ENCODE results near the gene COL25A1.

COL25A1 gene

DNA sequence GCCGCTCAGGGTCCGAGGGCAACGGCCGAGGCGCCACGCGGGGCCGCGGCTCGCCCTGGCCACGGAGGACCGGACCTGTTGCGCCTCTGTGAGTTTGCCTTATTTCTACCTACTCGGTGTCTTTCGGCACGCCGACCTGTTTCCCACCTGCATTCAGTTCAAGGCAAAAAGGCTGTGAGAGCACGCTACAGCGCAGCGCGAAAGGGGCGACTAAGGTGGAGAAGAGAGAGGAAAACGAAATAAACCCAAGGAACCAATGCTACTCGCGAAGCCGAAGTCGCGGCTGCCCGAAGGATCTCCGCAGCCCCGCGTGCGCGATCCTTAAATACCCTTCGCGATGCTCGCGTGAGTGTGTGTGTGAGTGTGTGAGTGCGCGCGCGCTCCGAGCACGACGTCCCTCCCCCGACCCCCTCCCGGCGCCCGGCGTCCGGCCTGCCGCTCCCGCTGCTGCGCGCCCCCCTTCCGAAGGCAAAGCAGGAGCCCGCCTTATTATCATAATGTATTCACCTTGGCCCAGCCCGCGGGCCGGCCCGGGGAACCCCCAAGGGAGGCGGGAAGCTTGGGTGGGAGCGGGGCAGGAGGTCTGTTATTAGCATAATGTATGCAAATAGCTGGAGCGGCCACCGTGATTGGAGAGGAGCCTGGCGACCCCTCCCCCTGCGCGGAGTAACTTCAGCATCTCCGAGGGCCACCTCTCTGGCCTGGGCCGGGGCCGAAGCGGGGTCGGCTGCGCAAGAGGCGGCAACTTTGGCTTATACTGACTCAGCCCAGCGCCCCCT lies at the start of gene COL25A1:
Gene COL25A1, minus strand, starts transcription at position 298 of the 779 bp plus-strand sequence.
- DNase-seq, result peak; percentile 58

DNA sequence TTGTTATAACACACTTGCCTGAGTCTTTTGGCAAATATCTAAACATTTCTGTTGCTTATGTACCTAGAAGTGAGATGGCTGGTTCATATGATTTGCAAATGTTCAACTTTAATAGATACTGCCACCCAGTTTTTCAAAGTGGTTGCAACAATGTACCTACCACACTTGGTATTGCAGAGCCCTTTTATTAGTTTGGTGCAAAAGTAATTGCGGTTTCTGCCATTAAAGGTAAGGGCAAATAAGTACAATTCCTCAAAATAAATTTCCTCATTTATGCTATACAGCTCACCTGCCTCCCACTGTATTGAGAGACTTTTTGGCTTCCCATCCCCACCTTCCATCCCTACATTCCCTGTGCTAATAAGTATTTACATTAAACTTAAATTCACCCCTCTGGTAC lies 47.7 kb upstream of the COL25A1 start:
- DNase-seq, result no peak

DNA sequence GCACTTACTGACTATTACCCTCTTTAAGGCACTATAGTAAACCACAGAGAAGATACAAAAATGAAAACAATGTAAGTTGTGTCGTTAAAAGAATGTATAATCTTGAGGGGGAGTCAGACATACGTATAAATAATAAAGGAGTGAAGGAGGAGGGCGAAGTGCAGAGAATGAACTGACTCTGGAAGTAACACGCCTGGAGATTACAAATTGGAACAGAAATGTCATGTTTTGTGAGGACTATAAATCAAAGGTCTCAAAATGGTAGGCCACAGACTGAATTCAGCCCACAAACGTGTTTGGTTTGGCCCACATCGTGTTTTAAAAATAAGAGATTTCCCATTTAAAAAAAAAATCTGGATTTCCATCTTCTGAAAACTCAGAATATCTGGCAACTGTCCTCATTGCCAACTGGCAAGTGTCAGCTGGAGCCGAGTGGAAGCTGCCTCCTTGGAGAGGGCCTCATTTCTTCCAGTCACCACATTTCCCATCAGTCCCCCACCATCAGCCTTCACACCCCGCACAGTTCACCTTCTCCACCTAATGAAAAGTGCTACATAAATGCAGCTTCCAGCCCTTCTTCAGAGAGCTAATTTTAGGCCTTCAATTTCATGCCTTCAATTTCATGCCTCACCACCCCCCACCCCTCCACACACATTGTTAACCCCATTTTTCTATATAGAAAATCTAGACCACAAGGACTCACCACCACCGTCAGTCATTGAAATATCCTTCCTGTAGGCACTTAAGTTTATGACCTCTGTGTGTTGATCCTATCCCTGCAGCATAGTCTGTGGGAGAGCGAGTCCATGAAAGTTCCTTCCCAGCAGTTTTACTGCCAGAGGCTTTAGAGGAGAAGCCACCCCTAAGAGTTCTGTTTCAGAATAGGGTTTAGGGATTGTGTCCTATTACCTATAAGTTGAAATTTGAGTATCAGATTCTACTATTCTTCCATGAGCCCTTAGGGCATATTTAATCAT lies 32.0 kb upstream of the COL25A1 start:
- DNase-seq, result no peak

DNA sequence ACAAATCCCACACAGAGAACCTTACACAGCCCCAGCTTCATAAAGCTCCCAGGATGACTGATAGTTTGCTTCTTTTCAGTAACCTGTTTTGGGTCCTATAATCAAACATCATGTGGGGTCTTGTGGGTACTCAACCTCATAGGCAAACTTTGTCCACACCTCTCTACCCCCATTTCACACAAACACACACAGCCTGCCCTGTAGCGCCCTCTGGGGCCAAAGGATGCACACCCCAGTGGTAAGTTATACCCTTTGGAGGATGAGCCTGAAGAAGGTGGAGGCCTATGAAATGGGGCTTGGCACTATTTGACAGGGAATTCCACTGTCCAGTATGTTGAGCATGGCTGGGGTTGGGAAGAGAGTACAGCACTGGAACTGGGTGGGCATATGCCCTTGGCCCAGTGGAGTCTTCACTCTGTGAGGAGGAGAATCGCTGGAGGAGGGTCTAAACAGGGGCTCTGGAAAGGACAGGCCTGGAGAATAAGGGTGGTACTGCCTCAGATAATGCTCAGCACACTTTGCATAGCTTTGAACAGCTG lies 30.5 kb upstream of the COL25A1 start:
- no peak for DNase-seq

DNA sequence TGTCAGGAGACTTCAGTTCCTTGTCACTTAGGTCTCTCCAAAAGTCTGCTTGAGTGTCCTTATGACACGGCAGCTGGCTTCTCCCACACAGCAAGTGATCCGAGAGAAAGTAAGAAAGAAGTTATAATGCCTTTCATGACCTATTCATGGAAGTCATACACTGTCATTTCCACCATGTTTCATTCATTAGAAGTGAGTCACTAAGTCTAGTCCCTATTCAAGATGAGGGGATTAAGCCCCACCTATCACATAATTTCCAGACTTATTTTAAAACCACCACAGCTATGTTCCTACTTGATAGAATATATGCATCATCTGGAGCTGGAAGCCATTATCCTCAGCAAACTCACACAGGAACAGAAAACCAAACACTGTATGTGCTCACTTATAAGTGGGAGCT lies 25.2 kb upstream of the COL25A1 start:
- DNase-seq, result no peak

DNA sequence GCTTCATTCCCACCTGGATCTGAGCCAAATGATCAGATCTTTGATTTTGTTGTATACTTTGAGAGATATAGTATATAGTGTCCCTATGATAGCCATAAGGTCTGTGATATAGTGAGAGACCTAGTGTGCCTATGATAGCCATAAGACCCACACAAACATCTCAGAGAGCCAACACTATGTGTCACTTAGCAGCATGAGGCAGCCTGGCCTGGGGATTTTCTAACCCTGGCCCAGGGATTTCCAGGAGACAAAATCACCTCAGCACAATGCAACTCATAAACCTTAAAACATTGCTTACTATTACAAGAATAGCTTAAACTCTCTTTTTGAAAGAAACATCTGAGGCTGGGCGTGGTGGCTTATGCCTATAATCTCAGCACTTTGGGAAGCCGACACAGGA lies 23.2 kb upstream of the COL25A1 start:
- DNase-seq, result no peak

DNA sequence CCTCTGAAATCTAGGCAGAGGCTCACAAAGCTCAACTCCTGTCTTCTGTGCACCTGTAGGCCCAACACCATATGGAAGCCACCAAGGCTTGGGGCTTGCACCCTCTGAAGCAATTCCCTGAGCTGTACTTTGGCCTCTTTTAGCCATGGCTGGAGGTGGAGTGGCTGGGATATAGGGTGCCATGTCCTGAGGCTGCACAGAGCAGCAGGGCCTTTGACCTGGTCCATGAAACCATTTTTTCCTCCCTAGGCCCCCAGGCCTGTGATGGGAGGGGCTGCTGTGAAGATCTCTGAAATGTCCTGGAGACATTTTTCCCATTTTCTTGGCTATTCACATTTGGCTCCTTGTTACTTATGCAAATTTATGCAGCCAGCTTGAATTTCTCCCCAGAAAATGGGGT lies 20.9 kb upstream of the COL25A1 start:
- no peak for DNase-seq

DNA sequence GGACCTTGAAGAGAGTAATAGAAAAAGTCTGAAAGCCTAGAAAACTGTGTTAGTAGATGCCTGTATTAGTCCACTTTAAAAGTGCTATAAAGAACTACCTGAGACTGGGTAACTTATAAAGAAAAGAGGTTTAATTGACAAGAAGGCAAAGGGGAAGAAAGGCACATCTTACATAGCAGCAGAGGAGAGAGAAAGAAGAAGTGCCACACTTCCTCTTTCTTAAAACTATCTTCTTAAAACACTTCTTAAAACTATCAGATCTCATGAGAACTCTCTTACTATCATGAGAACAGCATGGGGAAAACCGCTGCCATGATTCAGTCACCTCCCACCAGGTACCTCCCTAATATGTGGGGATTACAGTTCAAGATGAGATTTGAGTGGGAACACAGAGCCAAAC lies 18.8 kb upstream of the COL25A1 start:
- no peak for DNase-seq

DNA sequence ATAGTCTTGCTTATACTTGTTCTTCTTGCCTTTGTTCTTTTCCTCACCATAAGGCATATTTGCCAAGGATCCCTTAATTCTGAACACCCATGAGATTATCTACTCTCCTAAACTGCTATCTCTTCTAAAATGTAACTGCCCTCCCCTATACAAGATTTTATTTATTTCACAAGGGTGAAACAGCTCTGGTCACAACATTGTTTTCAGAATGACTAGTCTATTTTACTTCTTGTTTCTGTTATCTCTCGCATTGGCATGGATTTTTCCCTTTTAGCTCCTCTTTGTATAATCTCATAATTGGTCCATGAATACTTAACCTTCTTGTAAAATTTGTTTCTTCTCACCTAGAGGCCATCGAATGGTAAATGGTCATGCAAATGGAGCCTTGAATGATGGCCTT lies 17.2 kb upstream of the COL25A1 start:
- DNase-seq, result no peak

DNA sequence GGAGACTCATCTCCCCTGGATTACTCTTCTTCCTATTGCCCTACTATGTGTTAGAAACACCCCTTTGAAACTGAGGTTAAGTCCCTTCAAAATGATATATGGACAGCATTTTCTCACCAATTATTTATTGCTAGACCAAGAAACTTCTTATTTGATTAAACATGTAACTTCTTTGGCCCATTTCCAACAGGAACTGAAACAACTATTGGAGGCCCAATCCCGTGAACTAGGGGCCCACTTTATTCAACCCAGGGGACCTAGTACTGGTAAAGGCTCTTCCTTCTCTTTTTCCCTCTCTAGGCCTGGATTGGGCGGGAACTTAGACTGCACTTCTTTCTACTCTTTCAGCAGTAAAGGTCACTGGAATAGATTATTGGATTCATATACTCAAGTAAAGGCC lies 16.7 kb upstream of the COL25A1 start:
- DNase-seq, result no peak

DNA sequence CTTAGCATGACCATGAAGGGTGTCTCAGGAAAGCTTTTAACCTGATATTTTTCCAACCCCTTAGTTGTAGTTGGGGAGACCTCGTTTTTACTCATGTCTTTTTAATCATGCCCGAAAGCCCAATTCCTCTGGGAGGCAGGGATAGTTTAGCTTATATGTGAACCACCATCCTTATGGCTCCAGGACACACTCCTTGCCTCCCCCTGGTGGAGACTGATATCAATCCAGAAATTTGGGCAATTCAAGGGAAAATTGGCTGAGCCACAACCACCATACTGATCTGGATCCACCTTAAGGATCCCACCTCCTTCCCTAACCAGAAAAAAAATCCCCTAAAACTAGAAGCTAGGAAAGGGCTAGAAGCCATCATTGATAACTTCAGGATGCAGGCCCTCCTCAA lies 13.4 kb upstream of the COL25A1 start:
- no peak for DNase-seq

DNA sequence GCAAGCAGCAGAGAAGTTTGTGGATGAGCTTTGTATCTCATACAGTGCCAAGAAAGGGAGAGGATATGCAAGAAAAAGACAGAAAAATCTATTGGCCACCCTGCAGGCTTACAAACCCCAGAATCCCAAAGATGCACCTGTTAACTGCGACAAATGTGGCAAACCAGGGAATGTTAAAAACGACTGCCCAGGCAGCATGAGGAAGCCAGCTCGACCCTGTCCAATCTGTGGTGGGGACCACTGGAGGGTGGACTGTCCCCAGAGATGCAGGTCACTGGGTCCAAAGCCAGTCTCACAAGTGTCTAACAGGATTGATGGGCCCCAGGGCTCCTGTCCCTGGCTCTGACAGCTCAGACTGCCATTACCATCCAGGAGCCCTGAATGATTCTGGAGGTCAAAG lies 12.9 kb upstream of the COL25A1 start:
- DNase-seq, result no peak

DNA sequence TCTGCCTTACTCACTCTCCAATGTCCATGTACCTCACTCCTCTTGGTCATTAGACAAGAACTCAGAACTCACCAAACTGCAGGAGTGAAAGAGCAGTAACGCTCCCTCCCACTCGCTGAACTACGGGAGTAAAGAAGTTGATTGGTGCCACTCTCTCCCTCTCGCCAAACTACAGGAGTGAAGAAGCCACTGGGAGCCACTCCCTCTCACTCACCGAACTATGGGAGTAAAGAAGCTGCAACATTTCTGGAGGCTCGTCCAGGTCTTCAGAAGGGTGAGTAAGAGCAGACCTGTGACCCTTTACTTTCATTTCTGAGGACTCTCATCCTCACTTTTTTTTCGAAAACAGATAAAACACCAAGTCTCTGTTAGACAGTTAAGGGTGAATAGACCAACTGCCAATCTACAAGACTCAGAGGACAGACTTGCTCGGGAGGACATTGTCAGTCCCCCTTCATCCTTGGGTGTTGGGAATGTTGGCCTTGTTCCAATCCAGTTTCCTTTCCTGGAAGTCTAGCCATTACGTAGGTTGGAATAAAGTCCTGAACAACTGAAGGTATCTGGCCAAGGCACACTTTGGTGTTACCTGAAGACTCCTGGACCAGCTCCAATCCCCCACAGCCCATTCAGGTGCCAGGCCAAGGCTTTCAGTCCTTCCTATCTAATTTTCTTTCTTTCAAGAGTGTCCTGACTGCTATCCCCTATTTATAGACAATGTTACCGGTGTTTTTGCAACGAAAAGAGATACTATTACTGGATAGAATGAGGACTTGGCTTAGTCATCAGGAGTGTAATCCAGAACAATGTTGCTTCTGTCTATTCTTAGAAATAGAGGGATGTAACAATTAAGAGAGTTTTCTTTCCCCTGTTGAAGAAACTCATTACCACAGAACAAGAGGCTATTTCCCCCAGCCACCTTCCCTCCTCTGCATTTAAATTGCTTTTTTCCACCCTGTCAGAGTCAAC lies 11.0 kb upstream of the COL25A1 start:
- no peak for DNase-seq

DNA sequence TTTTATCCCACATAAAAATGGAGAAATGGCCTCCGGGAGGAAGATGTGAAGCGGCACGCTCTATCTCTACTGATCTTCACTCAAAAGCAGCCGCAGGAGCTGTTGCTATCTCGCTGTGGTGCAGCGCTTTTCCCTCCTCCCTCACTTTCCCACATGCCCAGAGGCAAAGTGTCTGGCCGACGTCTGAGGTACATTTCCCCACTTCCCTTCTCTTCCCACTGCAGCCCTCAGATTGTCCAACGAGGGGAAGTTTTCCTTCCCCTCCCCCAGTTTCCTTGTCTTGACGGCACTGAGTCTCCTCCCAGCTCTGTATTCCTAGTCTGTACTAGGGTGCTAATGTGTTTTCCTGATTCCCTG lies 660 bp upstream of the COL25A1 start:
- no peak for DNase-seq

DNA sequence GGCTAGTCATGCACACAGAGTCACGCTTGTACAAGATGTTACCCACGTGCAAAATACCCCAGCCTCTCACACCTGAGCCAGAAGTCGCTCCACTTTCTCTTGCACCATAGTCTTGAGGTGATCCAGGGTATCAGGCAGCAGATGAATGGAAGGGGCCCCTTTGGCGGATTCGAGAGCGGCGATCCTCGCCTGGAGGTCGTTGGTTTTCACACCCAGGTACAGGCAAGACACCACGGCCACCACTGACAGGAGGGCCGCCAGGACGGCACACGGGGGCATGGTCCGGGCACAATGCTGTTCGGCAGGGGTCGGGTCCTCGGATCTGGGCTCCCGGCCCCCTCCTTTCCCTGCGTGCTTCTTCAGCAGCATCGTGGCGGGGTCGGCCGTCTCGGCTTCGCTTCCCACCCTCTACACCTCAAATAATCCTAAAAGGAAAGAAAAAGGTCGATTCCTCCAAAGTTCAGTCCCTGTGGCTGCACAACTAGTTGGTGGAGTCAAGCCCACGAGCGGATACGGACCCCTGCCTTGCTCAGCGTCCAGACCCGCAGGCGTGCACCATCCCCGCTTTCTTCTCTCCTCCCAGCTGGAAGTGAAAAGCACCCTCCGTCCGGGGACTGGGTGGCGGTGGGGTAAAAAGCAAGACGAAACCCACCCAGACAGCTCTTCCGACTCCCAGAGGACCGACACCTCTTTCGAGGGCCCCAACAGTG lies 652 bp downstream of the COL25A1 start:
- DNase-seq, result no peak

DNA sequence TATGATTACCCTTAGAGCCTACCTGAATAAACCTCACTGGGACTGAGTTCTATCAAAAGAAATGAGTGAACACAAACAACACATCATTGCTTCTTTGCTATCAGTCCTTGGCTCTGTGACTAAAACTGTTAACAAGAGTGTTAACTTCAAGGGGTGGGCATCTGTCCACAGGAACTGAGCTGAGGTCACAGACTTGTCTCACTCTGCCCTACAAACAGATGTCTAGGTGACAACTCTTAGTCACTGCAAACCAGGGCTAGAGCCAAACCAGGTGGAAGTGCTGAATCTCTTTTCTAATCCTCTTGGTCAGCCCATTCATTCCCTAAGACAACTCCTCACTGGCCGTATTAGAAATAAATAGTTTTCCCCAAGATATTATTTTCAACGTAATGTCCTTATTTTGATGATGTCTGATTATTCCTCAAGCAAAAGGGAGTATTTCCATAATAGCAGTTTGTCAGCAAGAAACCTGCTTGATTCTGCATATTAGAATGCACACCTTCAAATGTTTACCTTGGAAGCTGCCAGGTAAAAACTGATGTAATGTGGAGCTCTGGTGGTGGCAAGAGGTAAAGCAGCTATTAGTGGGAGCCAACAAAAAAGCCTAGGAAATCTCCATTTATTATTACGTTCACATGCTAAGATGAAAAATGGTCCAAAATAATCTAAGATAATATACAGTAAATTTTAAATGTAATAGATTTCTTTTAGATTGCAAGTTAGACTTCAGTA lies 4.0 kb downstream of the COL25A1 start:
- peak; percentile 6 for DNase-seq

DNA sequence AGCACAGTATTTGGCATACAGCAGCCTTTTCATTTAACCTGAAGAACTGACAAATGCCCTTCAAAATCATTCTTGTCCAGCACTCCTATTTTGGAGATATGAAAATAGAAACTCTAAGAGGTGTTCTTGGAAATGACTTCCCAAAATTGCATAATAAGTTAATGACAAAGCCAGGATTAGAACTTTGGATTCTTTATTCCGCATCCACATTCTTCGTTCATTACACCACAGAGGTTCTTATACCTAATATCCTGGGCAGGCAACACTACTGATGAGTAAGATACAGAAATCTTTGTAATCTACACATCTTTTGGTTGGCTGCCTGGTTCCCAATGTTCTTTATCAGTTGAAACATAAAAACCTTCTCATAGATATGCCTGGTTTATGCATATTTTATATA lies 5.9 kb downstream of the COL25A1 start:
- DNase-seq, result no peak

DNA sequence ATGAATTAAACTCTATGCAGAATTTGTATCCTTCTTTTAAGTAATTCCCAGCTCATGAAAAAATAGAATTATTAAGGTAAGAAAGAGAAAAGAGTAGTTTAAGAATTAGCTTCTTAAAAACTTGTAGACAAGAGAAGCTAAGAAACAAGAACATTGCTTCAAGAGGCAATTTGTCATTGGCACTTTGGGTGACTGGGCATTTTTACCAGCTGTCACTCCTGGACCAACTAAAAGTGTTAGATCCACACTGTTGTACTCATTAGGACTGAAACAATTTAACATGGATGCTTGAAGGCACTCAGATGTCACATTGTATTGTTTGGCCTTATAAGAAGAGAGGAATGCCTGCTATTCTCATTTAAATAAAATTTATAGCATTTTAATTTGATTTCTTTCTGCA lies 7.4 kb downstream of the COL25A1 start:
- no peak for DNase-seq

DNA sequence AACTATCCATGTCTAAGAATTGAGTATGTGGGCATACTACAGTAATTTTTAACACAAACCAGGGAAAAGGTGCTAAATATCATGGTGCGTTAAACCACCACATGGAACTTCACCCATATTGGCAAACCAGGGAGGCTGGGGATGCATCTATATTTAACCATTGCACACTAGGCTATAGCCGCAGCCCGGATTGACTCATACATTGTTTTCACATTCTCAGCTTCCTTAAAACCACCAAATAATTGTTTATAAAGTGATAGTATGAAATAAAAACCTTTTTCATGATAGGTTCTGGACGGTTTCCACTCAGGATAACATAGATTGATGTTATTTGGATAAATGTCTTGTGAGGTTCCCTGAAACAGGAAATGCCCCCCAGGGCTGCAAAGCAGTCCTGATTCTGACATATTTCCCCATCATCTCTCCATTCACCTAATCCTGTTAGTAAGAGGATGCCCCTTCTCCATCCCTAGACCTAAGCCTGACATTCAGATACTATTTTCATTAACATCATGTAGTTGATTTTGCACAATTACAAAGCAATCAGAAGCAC lies 7.9 kb downstream of the COL25A1 start:
- no peak for DNase-seq

DNA sequence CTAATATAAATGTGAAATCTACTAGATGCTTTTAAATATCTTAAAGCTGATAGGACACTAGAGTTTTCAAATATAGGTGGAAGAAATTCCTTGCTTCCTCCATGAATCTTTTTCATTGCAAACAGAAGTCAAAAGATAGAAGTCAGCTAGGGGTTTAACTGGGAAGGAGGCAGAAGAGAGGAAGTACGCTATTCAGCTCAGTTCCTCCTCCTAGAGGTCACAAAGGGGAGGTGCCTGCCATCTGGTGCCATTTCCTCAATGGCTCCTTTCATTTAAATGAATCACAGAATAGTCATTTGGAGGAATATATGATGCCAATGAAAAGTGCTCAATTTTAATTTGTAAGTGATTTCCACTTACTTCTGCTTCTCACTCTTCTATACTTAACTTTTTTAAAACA lies 8.5 kb downstream of the COL25A1 start:
- no peak for DNase-seq

DNA sequence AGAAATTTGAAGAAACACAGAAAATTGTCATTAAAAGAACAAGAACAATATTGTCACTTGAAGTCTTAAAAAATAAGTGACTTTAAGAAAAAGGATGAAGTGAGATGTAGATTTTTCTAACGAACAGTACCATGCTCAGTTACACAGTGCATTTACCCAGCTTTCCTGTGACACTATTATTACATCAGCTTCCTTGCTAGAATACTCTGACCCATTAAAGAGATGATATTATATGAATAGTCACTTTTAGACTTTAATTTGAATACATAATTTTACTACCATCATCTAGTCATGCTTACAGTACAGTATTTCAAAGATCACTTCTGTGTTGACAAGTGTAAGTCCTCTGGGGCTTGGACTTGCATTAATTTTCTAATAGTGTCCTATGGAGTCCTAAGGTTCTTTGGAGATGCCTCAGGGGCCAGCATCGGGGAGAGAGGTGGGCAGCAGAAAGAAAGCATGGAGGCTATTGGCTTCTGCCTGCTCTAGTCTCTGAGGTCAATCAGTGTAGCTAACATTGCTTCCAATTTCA lies 10.7 kb downstream of the COL25A1 start:
- DNase-seq, result no peak
